Right renal pelvis (tissue), 4 donors: ENCODE measurements around the gene RHO. TPM values are rescaled to one million over a fixed set of nuclear protein-coding genes. Genes with fewer than 3 reads are reported as not detected.
"Not testable (repeated sequence)": the region's sequence is repeated elsewhere in the genome, so short reads cannot be mapped to it uniquely, and the experiment has no call there.

Experiments
- DNase-seq, 4 donors: peaks; one replicate each; pipeline ENCODE4 v3.0.0-alpha.2; 2013; ENCODE audit warnings: low read depth in 4 of 4, low spot score in 3 of 4, missing footprints in 1 of 4
- polyA plus RNA-seq, 4 donors: library from polyadenylated mRNA; unstranded; fragments of 120-200 nt; gene quantifications; one replicate each; pipeline ENCODE4 v1.2.1, GENCODE V29; 2013; ENCODE audit not compliant: insufficient read length in 4 of 4

Gene RHO
- polyA plus RNA-seq, 4 donors = 0.06 to 0.11 (median 0.07) TPM

- no peak for DNase-seq
Measured at GRCh38 chr3:129540776-129541516, 12.5 kb downstream of the RHO start.

GRCh38 chr3:129542747-129543146 is 14.3 kb downstream of the RHO start:
- no peak for DNase-seq

- DNase-seq = no peak
Measured at GRCh38 chr3:129543156-129543790, 14.8 kb downstream of the RHO start, which contains the start of gene H1-8. Gene H1-8 (plus strand): TSS chr3:129543175. CDS start chr3:129543219, 44 bp downstream.

DNA sequence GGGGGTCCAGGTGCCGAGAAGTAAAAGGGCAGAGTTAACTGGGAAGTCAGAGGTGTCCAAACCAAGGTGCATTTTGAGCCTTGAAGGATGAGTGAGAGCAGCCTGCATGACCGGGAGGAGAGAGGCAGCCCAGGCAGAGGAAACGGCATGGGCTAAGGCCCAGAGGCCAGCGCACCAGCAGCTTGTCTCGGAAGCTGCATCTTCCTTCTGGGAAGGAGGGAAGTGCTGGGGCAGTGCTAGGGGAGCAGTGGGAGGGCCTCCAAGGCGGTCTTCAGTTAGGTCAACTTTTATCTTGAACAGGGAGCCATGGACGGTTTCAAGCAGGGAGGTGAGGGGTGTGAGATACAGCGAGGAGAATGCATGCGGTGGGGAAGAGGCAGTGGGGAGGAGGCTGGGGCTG is 15.6 kb downstream of the RHO start:
- DNase-seq = no peak

DNA sequence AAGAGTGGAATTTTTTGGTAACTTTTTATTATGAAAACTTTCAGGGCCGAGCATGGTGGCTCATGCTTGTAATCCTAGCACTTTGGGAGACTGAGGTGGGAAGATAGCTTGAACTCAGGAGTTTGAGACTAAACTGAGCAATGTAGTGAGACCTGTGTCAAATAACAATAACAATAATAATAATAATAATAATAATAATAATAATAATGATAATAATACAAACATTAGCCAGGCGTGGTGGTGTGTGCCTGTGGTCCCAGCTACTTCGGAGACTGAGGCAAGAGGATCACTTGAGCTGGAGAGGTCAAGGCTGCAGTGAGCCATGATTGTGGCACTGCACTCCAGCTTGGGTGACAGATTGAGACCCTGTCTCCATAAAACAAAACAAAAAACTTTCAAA is 17.5 kb downstream of the RHO start:
- not testable (repeated sequence) for DNase-seq

- DNase-seq = no peak
Measured at GRCh38 chr3:129547241-129547640, 18.8 kb downstream of the RHO start.

DNA sequence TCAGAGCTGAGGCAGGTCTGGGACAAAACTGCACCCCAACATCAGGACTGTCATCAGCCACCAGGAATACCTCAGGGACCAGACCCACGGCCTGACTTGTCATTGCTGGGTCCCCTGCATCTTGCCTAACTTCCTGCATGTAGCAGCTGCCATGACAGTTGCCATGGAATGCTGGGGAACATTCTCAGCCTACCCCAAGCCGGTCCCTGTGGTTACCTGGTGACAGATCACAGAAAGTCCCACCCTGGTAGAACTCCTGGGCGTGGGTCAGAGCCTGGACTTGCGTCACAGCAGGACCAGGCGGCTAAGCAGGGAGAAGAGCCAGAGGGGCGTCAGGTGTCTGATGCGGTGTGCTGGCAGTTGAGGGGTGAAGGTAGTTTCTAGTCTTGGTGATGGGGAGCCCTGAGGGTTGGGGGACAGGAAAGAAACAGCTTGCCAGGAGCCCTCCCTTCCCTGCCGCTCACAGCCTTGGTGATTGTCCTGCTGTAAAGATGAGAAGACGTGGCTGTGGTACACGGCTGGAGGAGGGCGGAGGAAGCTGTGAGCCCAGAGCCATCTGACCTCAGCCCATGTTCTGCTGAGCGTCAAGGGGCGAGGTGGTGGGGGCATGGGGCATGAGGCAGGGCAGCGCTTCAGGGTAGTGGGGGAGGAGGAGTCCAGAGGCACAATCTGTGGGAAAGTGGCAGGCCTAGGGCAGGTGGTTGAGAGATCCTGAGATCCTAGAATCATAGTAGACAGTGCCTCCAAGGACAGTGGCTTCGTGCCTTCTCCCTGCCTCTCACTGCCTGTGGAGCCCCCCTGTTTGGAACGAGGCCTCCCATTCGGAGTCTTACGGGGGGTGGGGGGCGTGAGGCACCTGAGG is 19.9 kb downstream of the RHO start:
- no peak for DNase-seq

DNA sequence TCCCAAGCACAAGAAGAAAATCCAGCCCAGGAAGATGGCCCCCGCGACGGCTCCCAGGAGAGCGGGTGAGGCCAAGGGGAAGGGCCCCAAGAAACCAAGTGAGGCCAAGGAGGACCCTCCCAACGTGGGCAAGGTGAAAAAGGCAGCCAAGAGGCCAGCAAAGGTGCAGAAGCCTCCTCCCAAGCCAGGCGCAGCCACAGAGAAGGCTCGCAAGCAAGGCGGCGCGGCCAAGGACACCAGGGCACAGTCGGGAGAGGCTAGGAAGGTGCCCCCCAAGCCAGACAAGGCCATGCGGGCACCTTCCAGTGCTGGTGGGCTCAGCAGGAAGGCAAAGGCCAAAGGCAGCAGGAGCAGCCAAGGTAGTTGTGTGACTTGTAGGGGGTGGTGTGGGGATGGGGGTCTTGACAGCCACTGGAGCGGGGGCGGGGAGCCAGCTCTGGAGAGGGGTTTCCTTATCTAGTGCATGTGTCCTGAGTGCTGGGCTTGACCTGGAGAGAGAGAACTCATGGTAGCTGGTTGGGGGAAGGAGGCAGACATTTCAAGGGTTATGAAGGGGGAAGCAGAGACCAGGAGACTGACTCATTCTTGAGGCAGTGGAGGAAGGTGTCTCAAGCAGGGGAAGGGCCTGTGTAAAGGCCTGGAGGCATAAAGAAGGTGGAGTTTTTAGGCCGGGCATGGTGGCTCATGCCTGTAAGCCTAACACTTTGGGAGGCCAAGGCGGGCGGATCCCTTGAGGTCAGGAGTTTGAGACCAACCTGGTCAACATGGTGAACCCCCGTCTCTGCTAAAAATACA is 20.8 kb downstream of the RHO start:
- no peak for DNase-seq

- DNase-seq = no peak
Measured at GRCh38 chr3:129549805-129550204, 21.4 kb downstream of the RHO start.

DNA sequence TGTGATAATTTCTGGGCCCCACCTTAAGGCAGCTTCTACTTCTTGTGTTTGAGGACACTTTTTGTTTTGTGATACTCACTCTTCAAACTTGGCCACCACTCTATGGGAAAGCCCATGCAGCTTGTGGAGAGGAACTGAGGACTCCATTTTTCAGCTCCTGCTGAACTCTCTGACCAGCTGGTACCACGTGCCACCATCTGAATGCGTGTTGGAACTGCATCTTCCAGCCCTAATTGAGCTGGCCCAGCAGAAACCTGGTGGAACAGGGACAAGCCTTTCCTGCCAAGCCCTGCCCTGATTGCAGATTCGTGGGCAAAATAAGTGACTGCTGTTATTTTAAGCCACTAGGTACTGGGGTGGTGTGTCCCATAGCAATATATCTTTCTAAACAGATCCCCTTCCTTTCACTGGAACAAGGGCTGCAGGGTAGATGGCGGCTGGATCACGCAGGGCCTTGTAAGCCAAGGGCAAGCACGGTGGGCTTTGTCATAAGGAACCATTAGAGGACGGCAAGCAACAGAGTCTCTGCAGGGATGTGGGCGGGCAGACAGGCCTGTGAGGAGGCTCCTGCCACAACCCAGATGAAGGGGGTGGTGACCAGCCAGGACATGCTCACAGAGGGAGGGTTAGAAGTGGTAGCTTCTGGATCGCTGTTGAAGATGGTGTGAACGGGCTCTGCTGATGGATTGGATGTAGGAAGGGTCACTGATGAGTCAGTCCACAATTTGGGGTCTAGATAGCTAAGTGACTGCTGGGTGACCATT is 24.0 kb downstream of the RHO start:
- no peak for DNase-seq

DNA sequence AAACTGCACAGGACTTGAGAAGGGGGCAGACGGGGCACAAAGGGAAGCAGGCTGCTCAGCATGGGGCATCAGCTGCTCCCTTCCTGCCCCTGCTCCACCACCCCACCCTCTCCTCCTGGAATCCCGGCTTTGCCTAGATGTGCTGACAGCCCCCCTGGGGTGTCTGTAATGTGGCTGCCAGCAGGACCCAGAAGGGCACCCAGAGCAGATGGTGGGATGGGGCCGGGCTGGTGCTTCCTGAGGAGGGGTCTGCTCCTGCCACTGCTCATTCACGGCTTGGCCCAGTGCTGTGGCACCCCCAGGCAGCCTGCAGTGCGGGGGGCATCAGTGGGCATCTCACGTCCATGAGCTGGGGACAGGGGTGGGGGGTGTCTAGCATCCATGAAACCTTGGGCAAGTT is 24.7 kb downstream of the RHO start:
- DNase-seq = no peak

- DNase-seq = no peak
Measured at GRCh38 chr3:129553719-129554118, 25.3 kb downstream of the RHO start.

- no peak for DNase-seq
Measured at GRCh38 chr3:129554356-129555152, 26.1 kb downstream of the RHO start.

GRCh38 chr3:129555153-129555550 is 26.7 kb downstream of the RHO start:
- no peak for DNase-seq

DNA sequence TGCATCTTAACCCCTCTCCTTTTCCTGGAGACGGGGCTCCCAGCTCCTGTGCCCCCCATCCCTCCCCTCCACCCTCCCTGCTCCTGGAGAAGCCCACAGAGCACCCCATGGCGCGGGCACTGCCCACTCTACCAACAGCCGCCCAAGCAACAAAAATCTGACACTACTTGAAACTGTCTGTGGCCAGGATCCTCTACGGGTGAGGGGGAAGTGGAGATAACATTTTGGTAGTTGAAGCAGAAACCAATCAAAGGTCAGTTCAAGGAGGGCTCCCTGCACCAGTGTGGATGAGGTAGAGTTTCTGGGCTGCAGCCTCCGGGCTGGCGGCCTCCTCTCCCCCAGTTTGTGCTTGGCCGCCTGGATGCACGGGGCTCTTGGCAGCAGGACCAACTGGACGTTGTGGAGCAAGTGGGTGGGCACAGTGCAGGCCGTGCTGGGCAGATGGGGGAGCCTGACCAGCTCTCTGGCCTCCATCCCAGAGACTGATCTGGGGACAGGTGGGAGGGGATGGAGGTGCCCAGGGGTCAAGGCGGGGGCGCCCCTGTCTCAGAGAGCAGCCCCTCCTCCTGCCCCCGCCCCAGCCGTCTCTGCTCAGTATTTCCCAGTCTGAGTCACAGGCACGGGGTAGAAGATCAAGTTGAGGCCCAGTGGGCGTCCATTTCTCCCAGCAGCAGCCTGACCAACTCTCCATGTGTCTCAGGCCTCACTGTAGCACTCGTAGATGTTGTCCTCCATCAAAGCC is 27.3 kb downstream of the RHO start:
- DNase-seq = no peak

DNA sequence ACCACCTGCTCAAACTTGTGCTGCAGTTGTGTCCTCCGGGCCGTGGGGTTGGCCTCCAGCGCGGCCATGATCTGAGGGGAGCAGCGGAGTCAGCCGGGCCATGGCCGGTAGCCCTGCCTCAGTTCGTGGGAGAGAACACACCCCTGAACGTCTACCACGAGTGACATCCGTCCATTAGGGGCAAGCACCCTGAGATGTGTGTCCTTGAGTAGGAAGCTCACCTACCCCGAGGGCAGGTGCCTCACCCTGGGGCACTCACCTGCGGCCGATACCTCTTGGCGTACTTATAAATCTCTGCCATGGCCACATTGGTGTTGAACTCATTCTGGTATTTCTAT is 27.9 kb downstream of the RHO start:
- DNase-seq = no peak

GRCh38 chr3:129556890-129557547 is 28.6 kb downstream of the RHO start:
- no peak for DNase-seq

GRCh38 chr3:129557548-129557894 is 29.1 kb downstream of the RHO start:
- no peak for DNase-seq
